GM12874 (cell line): ENCODE results near the gene GTPBP3.

Experiments
- TF ChIP-seq, protein P1 (sequence below): IDR thresholded peaks from 2 replicates; pipeline ENCODE4 v1.5.1; 2011; ENCODE audit warnings: low read depth, mild to moderate bottlenecking, control low read depth, low read length, moderate library complexity; ENCODE audit not compliant: insufficient read depth

The GTPBP3 gene

GRCh38 chr19:17336872-17337674 lies at the start of gene GTPBP3:
Gene GTPBP3 (plus strand): TSS chr19:17337553. CDS start chr19:17337612, 59 bp downstream.
- TF ChIP-seq, protein P1, sequence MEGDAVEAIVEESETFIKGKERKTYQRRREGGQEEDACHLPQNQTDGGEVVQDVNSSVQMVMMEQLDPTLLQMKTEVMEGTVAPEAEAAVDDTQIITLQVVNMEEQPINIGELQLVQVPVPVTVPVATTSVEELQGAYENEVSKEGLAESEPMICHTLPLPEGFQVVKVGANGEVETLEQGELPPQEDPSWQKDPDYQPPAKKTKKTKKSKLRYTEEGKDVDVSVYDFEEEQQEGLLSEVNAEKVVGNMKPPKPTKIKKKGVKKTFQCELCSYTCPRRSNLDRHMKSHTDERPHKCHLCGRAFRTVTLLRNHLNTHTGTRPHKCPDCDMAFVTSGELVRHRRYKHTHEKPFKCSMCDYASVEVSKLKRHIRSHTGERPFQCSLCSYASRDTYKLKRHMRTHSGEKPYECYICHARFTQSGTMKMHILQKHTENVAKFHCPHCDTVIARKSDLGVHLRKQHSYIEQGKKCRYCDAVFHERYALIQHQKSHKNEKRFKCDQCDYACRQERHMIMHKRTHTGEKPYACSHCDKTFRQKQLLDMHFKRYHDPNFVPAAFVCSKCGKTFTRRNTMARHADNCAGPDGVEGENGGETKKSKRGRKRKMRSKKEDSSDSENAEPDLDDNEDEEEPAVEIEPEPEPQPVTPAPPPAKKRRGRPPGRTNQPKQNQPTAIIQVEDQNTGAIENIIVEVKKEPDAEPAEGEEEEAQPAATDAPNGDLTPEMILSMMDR: no peak

DNA sequence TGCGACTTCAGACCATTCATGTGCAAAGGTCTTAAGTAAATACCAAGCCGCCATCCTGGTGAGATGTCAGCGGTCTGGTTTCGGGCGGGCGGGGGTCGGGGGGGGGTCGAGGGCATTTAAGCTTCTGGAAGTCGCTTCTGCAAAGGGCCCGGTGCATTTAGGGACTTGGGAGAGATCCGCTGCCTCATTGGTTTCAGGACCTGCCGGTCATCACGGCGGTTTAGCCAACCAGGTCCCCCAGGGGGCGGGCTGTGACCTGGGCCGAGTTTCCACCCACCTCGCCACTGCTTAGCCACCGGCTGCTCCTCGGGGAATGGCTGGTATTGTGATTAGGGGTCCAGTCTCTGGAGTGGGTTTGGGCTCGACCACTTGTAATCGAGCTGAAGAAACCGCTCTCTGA lies 47.9 kb upstream of the GTPBP3 start:
- TF ChIP-seq, protein P1: no peak

GRCh38 chr19:17292301-17293074 lies 44.9 kb upstream of the GTPBP3 start:
- TF ChIP-seq, protein P1: peak; percentile 78

- TF ChIP-seq, protein P1: no peak
These were observed 43.7 kb upstream of the GTPBP3 start for GRCh38 chr19:17293605-17294004.

GRCh38 chr19:17294051-17294891 lies 43.1 kb upstream of the GTPBP3 start:
- TF ChIP-seq, protein P1: no peak

DNA sequence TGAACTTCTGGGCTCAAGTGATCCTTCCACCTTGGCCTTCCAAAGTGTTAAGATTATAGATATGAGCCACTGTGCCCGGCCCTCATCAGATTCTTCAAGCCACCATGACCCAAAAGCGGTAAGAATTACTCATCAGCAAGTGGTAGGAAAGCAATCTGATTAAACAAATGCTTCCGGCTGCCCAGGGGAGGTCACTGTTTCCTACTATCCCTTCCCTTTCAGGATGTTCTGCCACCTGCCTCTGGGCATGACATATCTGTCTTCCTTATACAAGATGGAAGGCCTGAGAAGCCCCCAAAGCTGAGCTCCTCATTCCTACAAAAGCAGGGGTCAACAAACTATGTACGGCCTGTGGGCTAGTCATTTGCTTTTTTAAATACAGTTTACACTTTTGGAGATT lies 41.1 kb upstream of the GTPBP3 start:
- TF ChIP-seq, protein P1: no peak

DNA sequence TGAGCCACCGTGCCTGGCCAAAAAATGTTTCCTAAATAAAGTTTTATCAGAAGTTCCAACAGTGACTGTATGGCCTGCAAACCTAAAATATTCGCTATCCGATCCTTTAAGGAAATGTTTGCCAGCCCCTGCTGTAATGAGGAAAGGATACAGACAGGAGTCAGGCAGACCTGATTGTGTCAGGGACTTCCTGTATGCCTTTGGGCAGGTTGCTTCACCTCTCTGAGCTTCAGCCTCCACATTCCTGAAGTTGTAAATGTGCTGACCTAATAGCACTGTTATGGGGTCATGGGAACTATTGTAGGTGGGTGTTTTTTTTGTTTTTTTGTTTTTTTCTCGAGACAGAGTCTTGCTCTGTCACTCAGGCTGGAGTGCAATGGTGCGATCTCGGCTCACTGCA lies 40.4 kb upstream of the GTPBP3 start:
- TF ChIP-seq, protein P1: no peak
